Measurements from ENCODE around the gene RSPRY1. TPM values are rescaled to one million over a fixed set of nuclear protein-coding genes. Genes with fewer than 3 reads are reported as not detected.
"Not testable (repeated sequence)": the region's sequence is repeated elsewhere in the genome, so short reads cannot be mapped to it uniquely, and the experiment has no call there.

Gene RSPRY1
- total and polyA plus RNA-seq, 12 donors = 7.7 to 43.5 (median 25.5) TPM

DNA sequence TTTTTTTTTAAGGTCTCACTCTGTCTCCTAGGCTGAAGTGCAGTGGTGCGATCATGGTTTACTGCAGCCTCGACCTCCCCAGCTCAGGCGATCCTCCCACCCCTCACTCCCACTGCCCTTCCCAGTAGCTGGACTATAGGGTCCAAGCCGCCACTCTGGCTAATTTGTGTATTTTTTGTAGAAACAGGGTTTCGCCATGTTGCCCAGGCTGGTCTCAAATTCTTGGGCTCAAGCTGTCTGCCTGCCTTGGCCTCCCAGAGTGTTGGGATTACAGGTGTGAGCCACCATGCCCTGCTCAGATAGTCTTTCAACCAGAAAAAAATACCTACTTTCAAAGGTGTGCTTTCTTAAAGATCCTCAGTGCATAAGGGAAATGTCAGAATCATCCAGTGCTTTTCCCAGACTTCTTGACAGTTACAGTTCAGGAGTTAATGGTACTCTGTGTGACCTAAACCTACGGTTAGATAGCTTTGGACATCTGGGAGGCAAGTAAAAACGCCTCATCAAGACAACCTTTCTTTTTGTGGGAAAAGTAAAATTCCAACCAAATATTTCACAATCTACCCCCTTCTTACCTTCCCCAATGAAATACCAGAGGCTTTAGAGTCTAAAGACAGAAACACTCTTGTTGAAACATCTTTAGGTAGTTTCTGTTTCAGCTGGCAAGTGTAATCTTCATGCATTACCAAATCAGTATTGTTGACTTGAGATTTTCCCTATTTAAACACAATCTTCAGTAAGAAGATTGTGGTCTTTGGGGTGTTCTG, 6.8 kb downstream of the RSPRY1 start:
- WGBS, 4 donors = 80 to 87% (median 84%) methylated on average over 7 of the region's 7 CpGs
- intact Hi-C loops (cut with DNase I) = loop anchor here in 1 of 2 donors (10.0 kb wide), 1 partner anchor 52 kb away; the partner anchor contains the start of gene ARL2BP
- TF ChIP-seq POLR2A (IDR thresholded peaks at IDR 0.05) = no peak
- TF ChIP-seq, protein P1, sequence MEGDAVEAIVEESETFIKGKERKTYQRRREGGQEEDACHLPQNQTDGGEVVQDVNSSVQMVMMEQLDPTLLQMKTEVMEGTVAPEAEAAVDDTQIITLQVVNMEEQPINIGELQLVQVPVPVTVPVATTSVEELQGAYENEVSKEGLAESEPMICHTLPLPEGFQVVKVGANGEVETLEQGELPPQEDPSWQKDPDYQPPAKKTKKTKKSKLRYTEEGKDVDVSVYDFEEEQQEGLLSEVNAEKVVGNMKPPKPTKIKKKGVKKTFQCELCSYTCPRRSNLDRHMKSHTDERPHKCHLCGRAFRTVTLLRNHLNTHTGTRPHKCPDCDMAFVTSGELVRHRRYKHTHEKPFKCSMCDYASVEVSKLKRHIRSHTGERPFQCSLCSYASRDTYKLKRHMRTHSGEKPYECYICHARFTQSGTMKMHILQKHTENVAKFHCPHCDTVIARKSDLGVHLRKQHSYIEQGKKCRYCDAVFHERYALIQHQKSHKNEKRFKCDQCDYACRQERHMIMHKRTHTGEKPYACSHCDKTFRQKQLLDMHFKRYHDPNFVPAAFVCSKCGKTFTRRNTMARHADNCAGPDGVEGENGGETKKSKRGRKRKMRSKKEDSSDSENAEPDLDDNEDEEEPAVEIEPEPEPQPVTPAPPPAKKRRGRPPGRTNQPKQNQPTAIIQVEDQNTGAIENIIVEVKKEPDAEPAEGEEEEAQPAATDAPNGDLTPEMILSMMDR (IDR thresholded peaks at IDR 0.05) = no peak
- DNase-seq = no peak
- no peak overlapping the region for H3K4me3 ChIP-seq
- no peaks in the 10 kb centered on the region for H3K27me3 ChIP-seq
- H3K36me3 ChIP-seq (replicated peaks in 1 of 2) = no peaks in the 10 kb centered on the region
- no peaks in the 10 kb centered on the region for H3K9me3 ChIP-seq (replicated peaks in 1 of 3)
- peaks cover under 1 to 32% of the 10 kb centered on the region in 2 donors for H3K4me1 ChIP-seq (replicated peaks in 1 of 2)
- no peak overlapping the region for H3K27ac ChIP-seq

DNA sequence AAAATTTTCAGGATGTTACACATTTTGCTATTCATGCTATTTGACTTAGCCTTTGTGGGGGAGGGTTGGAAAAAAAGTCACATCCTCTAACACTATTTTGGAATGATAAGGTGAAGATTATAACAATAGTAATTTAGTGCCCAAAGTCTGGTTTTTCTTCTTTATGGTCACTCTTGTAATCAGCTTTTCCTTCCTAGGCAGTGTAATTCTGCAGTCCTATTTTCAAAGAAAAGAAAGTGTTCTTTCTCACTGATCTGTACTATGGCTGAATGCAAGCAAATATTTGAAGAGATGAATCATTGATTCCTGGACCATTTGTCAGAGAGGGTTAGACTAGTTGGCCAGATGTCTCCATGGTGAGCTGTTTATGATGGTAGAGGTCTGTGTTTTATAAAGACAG, 8.4 kb downstream of the RSPRY1 start:
- TF ChIP-seq, protein P1 (IDR thresholded peaks at IDR 0.05) = no peak
- TF ChIP-seq POLR2A (IDR thresholded peaks at IDR 0.05) = no peak
- Histone ChIP-seq H3K4me1 (replicated peaks in 1 of 2) (peaks cover 0 to 31% of the 10 kb centered on the region in 2 donors), H3K36me3 (replicated peaks in 1 of 2) (no peaks in the 10 kb centered on the region), H3K4me3 (no peak overlapping the region), H3K27me3 (no peaks in the 10 kb centered on the region), H3K9me3 (replicated peaks in 1 of 3) (no peaks in the 10 kb centered on the region), H3K27ac (no peak overlapping the region)
- intact Hi-C loops (cut with DNase I) = loop anchor here in 1 of 2 donors (10.0 kb wide), 1 partner anchor 50 kb away; the partner anchor contains the start of gene ARL2BP
- no peak for DNase-seq

DNA sequence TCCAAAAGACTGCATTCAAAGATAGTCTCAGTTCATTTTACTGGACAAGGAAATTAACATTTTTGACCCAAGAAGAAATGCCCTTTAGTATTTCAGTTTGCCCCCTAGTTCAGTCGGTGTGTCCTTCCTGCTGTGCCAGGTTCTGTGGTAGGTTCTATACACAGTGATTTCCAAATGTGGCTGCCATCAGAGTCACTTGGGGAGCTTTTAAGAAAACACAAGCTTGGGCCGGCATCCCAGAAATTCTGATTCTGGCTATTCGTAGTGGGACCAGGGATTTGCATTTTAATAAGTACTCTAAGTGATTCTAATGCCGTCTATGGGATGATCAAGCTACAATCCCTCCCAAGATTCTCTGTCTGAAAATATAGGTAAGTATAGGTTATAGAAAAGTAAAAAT, 10.2 kb downstream of the RSPRY1 start:
- Histone ChIP-seq H3K4me1 (replicated peaks in 1 of 2) (peaks cover 0 to 23% of the 10 kb centered on the region in 2 donors), H3K9me3 (replicated peaks in 1 of 3) (no peaks in the 10 kb centered on the region), H3K27me3 (no peaks in the 10 kb centered on the region), H3K36me3 (replicated peaks in 1 of 2) (no peaks in the 10 kb centered on the region), H3K4me3 (no peak overlapping the region), H3K27ac (no peak overlapping the region)
- intact Hi-C loops (cut with DNase I) = loop anchor here in 1 of 2 donors (10.0 kb wide), 1 partner anchor 49 kb away; the partner anchor contains the start of gene ARL2BP
- TF ChIP-seq, protein P1 (IDR thresholded peaks at IDR 0.05) = no peak
- TF ChIP-seq POLR2A (IDR thresholded peaks at IDR 0.05) = no peak
- DNase-seq = no peak
- WGBS, 4 donors = 79 to 93% (median 86%) methylated on average over 4 of the region's 4 CpGs

DNA sequence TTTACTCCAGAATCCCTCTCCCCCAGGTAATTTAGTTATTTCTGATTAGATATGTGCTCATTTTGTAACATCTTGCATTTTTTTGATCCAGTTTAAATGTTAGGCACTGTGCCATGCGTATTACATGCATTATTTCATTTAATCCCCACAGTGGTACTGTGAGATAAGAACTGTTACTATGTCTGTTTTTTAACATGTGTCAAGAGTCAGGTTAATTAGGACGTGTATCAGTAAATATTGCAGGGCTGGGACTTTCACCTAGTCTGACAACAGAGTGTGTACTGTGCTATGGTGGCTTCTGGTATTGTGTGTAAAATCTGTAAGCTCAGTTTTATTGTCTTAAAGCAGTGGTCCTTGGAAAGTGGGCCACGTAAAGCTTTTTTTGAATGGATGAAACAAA, 10.6 kb downstream of the RSPRY1 start:
- no peaks in the 10 kb centered on the region for H3K9me3 ChIP-seq (replicated peaks in 1 of 3)
- H3K4me1 ChIP-seq (replicated peaks in 1 of 2) = peaks cover 0 to 20% of the 10 kb centered on the region in 2 donors
- no peak for DNase-seq
- WGBS, 4 donors = 76 to 83% (median 81%) methylated on average over 3 of the region's 3 CpGs
- no peaks in the 10 kb centered on the region for H3K36me3 ChIP-seq (replicated peaks in 1 of 2)
- intact Hi-C loops (cut with DNase I) = loop anchor here in 1 of 2 donors (10.0 kb wide), 1 partner anchor 48 kb away; the partner anchor contains the start of gene ARL2BP
- H3K4me3 ChIP-seq = no peak overlapping the region
- TF ChIP-seq, protein P1 (IDR thresholded peaks at IDR 0.05) = no peak
- no peaks in the 10 kb centered on the region for H3K27me3 ChIP-seq
- H3K27ac ChIP-seq = no peak overlapping the region

DNA sequence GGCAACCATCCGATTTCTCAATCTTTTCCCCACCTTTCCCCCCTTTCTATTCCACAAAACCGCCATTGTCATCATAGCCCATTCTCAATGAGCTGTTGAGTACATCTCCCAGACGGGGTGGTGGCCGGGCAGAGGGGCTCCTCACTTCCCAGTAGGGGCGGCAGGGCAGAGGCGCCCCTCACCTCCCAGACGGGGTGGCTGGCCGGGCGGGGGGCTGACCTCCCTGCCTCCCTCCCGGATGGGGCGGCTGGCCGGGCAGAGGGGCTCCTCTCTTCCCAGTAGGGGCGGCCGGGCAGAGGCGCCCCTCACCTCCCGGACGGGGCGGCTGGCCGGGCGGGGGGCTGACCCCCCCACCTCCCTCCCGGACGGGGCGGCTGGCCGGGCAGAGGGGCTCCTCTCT, 14.2 kb downstream of the RSPRY1 start:
- H3K4me3 ChIP-seq; H3K9me3 ChIP-seq (replicated peaks in 1 of 3); intact Hi-C loops (cut with DNase I); H3K27me3 ChIP-seq; H3K36me3 ChIP-seq (replicated peaks in 1 of 2); H3K27ac ChIP-seq; DNase-seq; H3K4me1 ChIP-seq (replicated peaks in 1 of 2): not testable (repeated sequence)
- 96 to 100% (median 97%) methylated on average over 4 to 11 of the region's 24 CpGs for WGBS, 4 donors

DNA sequence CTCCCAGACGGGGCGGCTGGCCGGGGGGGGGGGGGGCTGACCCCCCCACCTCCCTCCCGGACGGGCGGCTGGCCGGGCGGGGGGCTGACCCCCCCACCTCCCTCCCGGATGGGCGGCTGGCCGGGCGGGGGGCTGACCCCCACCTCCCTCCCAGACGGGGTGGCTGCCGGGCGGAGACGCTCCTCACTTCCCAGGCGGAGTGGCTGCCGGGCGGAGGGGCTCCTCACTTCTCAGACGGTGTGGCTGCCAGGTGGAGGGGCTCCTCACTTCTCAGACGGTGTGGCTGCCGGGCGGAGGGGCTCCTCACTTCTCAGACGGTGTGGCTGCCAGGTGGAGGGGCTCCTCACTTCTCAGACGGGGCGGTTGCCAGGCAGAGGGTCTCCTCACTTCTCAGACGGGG, 14.8 kb downstream of the RSPRY1 start:
- intact Hi-C loops (cut with DNase I); H3K4me3 ChIP-seq; H3K27ac ChIP-seq; DNase-seq; H3K4me1 ChIP-seq (replicated peaks in 1 of 2); H3K27me3 ChIP-seq; H3K9me3 ChIP-seq (replicated peaks in 1 of 3): not testable (repeated sequence)
- H3K36me3 ChIP-seq (replicated peaks in 1 of 2) = peaks cover 0 to 13% of the 10 kb centered on the region in 2 donors
- 86 to 95% (median 89%) methylated on average over 8 to 25 of the region's 27 CpGs; no CpG with 5 or more reads in 1 of the 4 donors for WGBS, 4 donors

Measured in adrenal gland (tissue), 12 donors.